HepG2 (cell line): ENCODE data around the gene TMEM231. TPM values are rescaled to one million over a fixed set of nuclear protein-coding genes. Genes with fewer than 3 reads are reported as not detected.

ENCODE experiments used
- ATF6 ChIP-seq: sonication (generic); formaldehyde crosslinking; conservative IDR thresholded peaks from 2 replicates; pipeline ENCODE4 v1.4.0; 2020; ENCODE audit warnings: missing genetic modification reagents
- GLMP ChIP-seq: sonication (generic); formaldehyde crosslinking; IDR thresholded peaks from 2 replicates; pipeline ENCODE4 v1.9.0; 2021; ENCODE audit warnings: missing genetic modification reagents, mild to moderate bottlenecking, borderline replicate concordance
- KDM2A ChIP-seq: sonication (generic); formaldehyde crosslinking; IDR thresholded peaks from 2 replicates; pipeline ENCODE4 v1.4.0; 2020; ENCODE audit warnings: low read depth, missing genetic modification reagents, borderline replicate concordance
- MTF2 ChIP-seq: sonication (generic); formaldehyde crosslinking; IDR thresholded peaks from 2 replicates; pipeline ENCODE4 v1.5.0; 2020; ENCODE audit warnings: missing genetic modification reagents, borderline replicate concordance
- MYC ChIP-seq: sonication (generic); formaldehyde crosslinking; IDR thresholded peaks from 2 replicates; pipeline ENCODE4 v1.9.0; 2021; ENCODE audit warnings: missing genetic modification reagents, borderline replicate concordance
- SAP130 ChIP-seq: IDR thresholded peaks from 2 replicates; pipeline ENCODE4 v1.6.1; 2016; ENCODE audit warnings: low read depth
- TCF7 ChIP-seq: sonication (generic); IDR thresholded peaks from 2 replicates; pipeline ENCODE4 v1.6.1; 2016; ENCODE audit warnings: antibody characterized with exemption, low read depth
- ZNF101 ChIP-seq: sonication (generic); formaldehyde crosslinking; IDR thresholded peaks from 2 replicates; pipeline ENCODE4 v1.4.0; 2020; ENCODE audit warnings: mild to moderate bottlenecking, low read depth, missing genetic modification reagents, borderline replicate concordance
- ZNF253 ChIP-seq: sonication (generic); formaldehyde crosslinking; IDR thresholded peaks from 2 replicates; pipeline ENCODE4 v1.8.0; 2022; ENCODE audit warnings: mild to moderate bottlenecking, missing genetic modification reagents, borderline replicate concordance
- ZNF34 ChIP-seq: sonication (generic); formaldehyde crosslinking; IDR thresholded peaks from 2 replicates; pipeline ENCODE4 v1.4.0; 2020; ENCODE audit warnings: mild to moderate bottlenecking, missing genetic modification reagents, borderline replicate concordance
- ZNF367 ChIP-seq: sonication (generic); formaldehyde crosslinking; IDR thresholded peaks from 2 replicates; pipeline ENCODE4 v1.4.0; 2020; ENCODE audit warnings: missing genetic modification reagents, borderline replicate concordance
- ZNF598 ChIP-seq: sonication (generic); formaldehyde crosslinking; IDR thresholded peaks from 2 replicates; pipeline ENCODE4 v1.5.1; 2020; ENCODE audit warnings: mild to moderate bottlenecking, missing genetic modification reagents, borderline replicate concordance
- ZNF766 ChIP-seq: sonication (generic); formaldehyde crosslinking; IDR thresholded peaks from 2 replicates; pipeline ENCODE4 v1.5.0; 2020; ENCODE audit warnings: missing genetic modification reagents, borderline replicate concordance
- ZNF768 ChIP-seq: sonication (generic); formaldehyde crosslinking; IDR thresholded peaks from 2 replicates; pipeline ENCODE4 v1.4.0; 2020; ENCODE audit warnings: missing genetic modification reagents
- ZNF777 ChIP-seq: sonication (generic); formaldehyde crosslinking; IDR thresholded peaks from 2 replicates; pipeline ENCODE4 v1.4.0; 2020; ENCODE audit warnings: missing genetic modification reagents
- ZNF788 ChIP-seq: sonication (generic); formaldehyde crosslinking; IDR thresholded peaks from 2 replicates; pipeline ENCODE4 v1.5.0; 2020; ENCODE audit warnings: mild to moderate bottlenecking, missing genetic modification reagents, borderline replicate concordance
- ZNF800 ChIP-seq: sonication (generic); formaldehyde crosslinking; IDR thresholded peaks from 2 replicates; pipeline ENCODE4 v1.4.0; 2020; ENCODE audit warnings: missing genetic modification reagents
- ZNF878 ChIP-seq: sonication (generic); formaldehyde crosslinking; IDR thresholded peaks from 2 replicates; pipeline ENCODE4 v1.8.1; 2023; ENCODE audit warnings: mild to moderate bottlenecking, missing genetic modification reagents, moderate library complexity
- ZZZ3 ChIP-seq: sonication (generic); formaldehyde crosslinking; IDR thresholded peaks from 2 replicates; pipeline ENCODE4 v1.4.0; 2020; ENCODE audit warnings: missing genetic modification reagents, mild to moderate bottlenecking, borderline replicate concordance
- polyA plus RNA-seq, 8 experiments: library from polyadenylated mRNA; depleted of rRNA in 3 of 8; stranded (reverse) in 7 of 8; unstranded in 1 of 8; fragments of >200 nt; fragmentation: Illumina TruSeq in 4 of 8; extraction: Trizol in 4 of 8; gene quantifications; 2 replicates each; pipeline versions ENCODE4 v1.2.1 to v1.2.3, GENCODE V29; 2011 to 2016; ENCODE audit warnings: low read depth in 4 of 8, missing spikeins in 1 of 8, mixed read lengths in 1 of 8; ENCODE audit not compliant: insufficient read depth in 1 of 8
- total RNA-seq, 5 experiments: library from RNA; depleted of rRNA; stranded (reverse); fragments of >200 nt; fragmentation: Illumina TruSeq; extraction: Trizol; gene quantifications; 2 replicates each; pipeline ENCODE4 v1.2.3, GENCODE V29; 2016; ENCODE audit warnings: low read depth in 1 of 5

TMEM231 gene
- total and polyA plus RNA-seq, 2 of the 13 experiments (the other 11 are each of a cell fraction or from before 2014, with no cell fraction given): 3.5 to 7.4 TPM

DNA sequence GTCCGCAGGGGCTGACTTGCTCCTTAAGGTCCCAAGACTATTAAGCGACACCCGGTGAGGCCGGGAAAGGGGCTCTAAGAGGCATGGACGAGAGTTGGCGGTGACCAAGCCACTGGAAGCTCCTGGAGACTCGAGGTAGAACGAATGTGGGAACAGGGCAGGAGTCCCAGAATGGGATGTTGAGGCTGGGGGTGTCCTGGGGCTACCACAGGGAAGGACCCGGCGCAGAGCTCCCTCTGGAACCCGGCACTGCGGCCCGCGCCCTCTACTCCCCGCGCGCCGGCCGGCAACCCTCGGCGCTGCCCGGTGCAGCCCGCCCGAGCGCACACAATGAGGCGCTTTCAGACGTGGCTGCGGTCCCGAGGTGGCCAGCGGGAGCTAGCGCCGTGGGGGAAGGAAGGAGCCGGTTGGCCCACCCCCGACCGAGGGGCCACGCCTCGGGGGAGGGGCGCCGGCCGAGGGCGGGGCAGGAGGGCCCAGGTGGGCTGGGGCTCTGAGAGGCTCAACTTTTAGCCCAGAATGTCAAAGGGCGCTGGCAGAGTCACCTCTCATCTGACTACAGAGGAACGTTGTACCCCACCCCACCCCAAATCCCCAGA, 60.9 kb downstream of the TMEM231 start, which contains the start of gene CHST6 (continued):
- TF ChIP-seq ZNF34 (CRISPR knock-in tag): no peak
- peak; percentile 83; the same call in 1 of the 2 replicates for TF ChIP-seq ZNF777 (CRISPR knock-in tag)
- peak; percentile 38; the same call in 1 of the 2 replicates for TF ChIP-seq ZNF788 (CRISPR knock-in tag)
- TF ChIP-seq TCF7: no peak
- TF ChIP-seq ZNF598: no peak
- no peak for TF ChIP-seq ZNF367 (CRISPR knock-in tag)
- peak; percentile 41; the same call in 1 of the 2 replicates for TF ChIP-seq ZNF766 (CRISPR knock-in tag)
- TF ChIP-seq GLMP: no peak
- peak; percentile 99 for TF ChIP-seq ZNF800
- TF ChIP-seq ZNF253: no peak
- TF ChIP-seq ZNF101 (CRISPR knock-in tag): no peak
- no peak for TF ChIP-seq ZZZ3
- TF ChIP-seq SAP130 (CRISPR knock-in tag): peak; percentile 34; the same call in 1 of the 2 replicates
- 0 out of 2 replicates have a peak, but pooled peaks have one; percentile 18 for TF ChIP-seq ZNF768
- TF ChIP-seq KDM2A (CRISPR knock-in tag): peak; percentile 23; the same call in 1 of the 2 replicates
- 0 out of 2 replicates have a peak, but pooled peaks have one; percentile 45 for TF ChIP-seq ZNF878
- TF ChIP-seq MTF2 (CRISPR knock-in tag): peak; percentile 89; the same call in 1 of the 2 replicates
- TF ChIP-seq ATF6: no peak
- 0 out of 2 replicates have a peak, but pooled peaks have one; percentile 41 for TF ChIP-seq MYC (CRISPR knock-in tag)
